NCI-H510A treated with DMSO at 0.1 percent for 48 hours (cell line): ENCODE results near the gene ZNF101.
"Not testable (repeated sequence)": the region's sequence is repeated elsewhere in the genome, so short reads cannot be mapped to it uniquely, and the experiment has no call there.

Source experiments
- DNase-seq: peaks from one replicate; lab custom pipeline; 2025; lab: John Stamatoyannopoulos, UW

ZNF101 gene

DNA sequence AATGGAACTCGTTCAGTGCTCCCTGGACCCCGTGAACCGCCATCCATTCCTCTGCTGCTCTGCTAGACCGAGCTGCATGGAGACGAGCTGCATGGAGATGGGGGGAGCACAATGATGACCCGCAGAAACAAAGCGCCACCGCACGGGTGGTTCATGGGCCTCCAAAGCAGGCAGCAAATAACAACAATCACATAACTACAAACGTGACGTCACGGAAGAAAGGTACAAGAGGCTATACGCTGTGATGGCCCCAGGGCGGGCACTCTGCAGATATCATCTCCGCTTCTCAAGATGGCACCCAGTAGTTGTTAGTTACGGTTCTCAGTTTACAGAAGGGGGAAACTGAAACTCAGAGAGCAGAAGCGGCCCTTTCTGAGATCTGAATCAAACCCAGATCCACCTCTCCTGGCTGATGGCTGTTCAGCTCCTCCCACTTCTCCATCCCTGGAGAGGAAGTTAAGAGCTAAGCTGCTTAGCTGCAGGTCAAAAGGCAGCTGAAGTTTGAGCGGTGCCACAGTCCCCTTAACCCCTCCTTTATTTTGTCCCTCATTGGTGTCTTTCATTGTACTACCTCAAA, 6.9 kb upstream of the ZNF101 start:
- no peak for DNase-seq

DNA sequence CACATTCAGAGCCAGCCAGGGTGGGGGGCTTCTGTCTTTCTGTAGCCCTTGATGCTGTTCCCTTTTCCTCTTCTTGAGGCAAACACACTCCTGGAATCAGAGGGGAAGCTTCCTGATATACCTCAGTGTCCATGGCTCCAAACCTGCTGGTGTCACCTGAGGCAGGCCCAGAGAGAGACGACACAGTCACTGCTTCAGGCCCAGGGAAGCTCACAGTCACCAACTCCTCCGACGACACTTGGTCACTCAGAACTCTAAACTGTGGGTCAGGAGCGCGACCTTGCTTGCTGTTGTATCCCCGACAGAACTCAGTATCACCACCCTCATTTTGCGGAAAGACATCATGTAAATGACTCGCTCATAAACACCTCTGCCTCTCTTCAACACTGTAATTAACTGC, 6.3 kb upstream of the ZNF101 start:
- DNase-seq: no peak

DNA sequence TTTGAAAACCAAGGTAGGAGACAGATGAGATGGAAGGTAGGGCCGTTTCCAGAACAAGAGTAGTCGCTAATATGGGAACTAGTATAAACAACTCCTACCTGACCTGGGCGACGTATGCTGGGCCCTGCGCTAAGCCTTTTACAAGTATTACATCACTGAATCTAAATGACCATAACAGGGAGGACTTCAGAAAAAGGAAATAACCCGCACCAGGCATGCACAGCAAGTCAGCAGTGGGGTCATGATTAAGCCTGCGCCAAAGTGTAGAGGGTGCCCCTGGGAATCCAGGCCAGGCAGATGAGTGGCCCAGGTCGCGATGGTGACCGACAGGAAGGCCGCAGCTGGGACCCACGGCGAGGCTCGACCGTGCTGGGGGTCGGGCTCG, 5.8 kb upstream of the ZNF101 start:
- DNase-seq: no peak

DNA sequence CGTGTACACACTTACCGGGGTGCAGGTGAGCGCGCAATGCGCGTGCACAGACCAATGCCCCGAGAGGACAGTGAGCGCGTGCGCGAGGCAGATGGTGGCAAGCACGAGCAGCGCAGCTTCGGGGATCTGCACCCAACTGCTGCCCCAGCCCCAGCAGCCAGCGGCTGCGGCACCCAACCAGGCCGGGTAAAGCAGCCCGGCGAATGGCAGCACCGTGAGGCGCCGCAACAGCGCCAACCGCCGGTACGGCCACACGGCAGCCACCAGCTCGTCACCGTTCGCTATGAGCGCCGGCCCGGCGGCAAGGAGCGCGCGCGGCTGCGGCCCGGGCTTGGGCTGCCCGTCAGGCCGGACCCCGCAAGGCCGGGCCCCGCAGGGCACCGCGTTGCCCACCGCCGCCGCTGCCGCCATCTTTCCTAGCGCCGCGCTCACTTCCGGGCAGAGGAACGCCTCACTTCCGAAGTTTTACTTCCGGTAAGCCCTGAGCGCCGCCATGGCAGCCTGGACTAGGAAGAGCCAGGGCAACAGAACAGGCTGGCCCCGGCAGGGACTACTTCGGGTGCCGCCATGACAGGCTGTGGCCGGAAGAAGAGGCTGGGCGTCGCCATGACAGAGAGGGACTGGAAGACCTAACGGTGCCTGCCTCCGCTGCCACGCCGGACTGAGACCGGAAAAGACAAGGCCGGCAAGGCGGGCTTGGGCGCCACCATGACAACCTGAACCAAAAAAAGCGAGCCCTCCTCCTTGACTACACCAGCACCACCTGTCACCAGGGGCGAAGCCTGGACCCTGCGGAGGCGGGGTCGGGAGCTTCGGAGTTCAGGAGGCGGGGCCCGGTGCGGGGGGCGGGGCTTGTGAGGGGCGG, 5.2 kb upstream of the ZNF101 start, which contains the start of gene ATP13A1:
ATP13A1 (minus strand) TSS at position 421 of the 865 bp plus-strand sequence; CDS start at position 411, 10 bp downstream.
- peak; percentile 94 for DNase-seq

DNA sequence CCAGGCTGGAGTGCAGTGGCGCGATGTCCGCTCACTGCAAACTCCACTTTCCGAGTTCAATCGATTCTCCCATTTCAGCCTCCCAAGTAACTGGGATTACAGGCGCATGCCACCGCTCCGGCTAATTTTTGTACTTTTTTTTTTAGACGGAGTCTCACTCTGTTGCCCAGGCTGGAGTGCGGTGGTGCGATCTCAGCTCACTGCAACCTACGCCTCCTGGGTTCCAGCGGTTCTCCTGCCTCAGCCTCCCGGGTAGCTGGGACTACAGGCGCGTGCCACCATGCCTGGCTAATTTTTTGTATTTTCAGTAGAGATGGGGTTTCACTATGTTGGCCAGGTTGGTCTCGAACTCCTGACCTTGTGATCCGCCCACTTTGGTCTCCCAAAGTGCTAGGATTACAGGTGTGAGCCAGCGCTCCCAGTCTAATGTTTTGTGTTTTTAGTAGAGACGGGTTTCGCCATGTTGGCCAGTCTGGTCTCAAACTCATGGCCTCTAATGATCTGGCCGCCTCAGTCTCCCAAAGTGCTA, 3.2 kb upstream of the ZNF101 start:
- DNase-seq: not testable (repeated sequence)

DNA sequence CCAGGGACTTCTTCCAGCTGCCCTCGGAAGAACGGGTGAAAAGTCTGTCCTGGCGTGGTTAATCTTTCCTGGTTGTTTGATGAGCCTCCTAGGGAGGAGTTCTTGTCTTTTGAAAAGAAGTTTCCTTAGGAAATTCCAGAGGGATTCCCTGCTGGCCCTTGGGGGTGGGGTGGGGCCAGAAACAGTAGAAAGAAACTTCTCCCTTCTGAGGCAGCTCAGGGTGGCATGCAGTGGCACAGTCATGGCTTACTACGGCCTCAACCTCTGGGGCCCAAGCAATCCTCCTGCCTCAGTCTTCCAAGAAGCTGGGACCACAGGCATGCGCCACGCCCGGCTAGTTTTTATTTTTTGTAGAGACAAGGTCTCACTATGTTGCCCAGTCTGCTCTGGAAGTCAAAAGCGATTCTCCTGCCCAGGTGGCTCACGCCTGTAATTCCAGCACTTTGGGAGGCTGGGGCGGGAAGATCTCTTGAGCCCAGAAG, 1.5 kb downstream of the ZNF101 start:
- no peak for DNase-seq

DNA sequence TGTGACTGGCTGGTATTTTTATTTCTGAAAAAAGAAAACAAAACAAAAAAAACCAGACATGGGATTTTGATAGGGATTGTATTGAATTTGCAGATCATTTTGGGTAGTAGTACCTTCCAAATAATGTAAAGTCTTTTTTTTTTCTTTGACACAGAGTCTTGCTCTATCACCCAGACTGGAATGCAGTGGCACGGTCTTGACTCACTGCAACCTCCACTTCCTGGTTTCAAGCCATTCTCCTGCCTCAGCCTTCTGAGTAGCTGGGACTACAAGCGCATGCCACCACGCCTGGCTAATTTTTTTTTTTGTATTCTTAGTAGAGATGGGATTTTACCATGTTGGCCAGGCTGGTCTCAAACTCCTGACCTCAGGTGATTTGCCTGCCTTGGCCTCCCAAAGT, 4.2 kb downstream of the ZNF101 start:
- no peak for DNase-seq

DNA sequence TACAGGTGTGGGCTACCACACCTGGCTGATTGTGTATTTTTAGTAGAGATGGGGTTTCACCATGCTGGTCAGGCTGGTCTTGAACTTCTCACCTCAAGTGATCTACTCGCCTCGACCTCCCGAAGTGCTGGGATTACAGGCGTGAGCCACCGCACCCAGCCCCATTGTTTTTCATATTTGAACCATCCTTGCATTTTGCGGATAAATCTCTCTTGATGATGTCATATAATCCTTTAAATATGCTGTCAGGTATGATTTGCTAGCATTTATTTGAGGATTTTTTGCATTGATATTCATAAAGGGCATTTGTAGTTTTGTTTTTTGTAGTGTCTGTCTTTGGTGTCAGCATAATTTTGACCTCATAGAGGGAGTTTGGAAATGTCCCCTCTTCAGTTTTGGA, 5.7 kb downstream of the ZNF101 start:
- no peak for DNase-seq

DNA sequence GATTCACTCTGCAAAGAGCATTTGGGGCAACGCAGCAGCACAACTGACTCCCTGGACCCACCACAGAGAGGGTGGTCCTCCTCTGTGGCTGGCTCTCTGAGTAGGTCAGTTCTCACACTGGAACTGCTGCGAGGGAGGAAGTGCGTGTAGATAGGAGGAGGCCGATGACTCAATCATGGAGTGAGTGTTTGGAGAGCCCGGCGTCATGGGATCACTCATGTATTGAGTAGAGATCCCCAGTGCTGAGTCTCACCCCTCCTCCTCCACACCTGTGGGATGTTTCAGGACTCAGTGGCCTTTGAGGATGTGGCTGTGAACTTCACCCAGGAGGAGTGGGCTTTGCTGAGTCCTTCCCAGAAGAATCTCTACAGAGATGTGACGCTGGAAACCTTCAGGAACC, 8.9 kb downstream of the ZNF101 start:
- DNase-seq: no peak

DNA sequence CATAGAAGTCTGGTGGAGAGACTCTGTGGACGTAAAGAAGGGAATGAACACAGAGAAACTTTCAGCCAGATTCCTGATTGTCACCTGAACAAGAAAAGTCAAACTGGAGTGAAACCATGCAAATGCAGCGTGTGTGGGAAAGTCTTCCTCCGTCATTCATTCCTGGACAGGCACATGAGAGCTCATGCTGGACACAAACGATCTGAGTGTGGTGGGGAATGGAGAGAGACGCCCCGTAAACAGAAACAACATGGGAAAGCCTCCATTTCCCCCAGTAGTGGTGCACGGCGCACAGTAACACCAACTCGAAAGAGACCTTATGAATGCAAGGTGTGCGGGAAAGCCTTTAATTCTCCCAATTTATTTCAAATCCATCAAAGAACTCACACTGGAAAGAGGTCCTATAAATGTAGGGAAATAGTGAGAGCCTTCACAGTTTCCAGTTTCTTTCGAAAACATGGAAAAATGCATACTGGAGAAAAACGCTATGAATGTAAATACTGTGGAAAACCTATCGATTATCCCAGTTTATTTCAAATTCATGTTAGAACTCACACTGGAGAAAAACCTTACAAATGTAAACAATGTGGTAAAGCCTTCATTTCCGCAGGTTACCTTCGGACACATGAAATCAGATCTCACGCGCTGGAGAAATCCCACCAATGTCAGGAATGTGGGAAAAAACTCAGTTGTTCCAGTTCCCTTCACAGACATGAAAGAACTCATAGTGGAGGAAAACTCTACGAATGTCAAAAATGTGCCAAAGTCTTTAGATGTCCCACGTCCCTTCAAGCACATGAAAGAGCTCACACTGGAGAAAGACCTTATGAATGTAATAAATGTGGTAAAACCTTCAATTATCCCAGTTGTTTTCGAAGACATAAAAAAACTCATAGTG, 10.8 kb downstream of the ZNF101 start:
- DNase-seq: no peak

DNA sequence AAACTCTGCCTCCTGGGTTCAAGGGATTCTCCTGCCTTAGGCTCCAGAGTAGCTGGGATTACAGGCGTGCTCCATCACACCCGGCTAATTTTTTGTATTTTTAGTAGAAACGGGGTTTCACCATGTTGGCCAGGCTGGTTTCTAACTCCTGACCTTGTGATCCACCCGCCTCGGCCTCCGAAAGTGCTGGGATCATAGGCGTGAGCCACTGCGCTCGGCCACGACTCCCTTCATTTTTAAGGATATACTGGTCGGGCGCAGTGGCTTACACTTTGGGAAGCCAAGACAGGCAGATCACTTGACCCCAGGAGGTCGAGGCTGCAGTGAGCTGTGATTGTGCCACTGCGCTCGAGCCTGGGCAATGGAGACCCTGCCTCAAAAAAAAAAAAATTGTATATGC, 17.5 kb downstream of the ZNF101 start:
- DNase-seq: not testable (repeated sequence)

DNA sequence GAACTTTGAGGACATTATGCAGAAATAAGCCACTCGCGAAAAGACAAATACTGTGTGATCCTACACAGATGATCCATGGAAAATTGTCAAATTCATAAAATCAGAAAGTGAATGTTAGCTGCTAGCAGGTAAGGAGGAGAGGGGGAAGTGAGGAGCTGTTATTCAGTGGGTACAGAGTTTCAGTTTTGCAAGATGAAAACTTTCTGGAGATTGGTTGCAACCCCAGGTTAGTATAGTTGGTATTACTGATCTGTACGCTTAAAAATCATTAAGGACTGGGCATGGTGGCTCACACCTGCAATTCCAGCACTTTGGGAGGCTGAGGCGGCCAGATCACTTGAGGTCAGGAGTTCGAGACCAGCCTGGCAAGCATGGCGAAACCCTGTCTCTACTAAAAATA, 17.9 kb downstream of the ZNF101 start:
- no peak for DNase-seq

DNA sequence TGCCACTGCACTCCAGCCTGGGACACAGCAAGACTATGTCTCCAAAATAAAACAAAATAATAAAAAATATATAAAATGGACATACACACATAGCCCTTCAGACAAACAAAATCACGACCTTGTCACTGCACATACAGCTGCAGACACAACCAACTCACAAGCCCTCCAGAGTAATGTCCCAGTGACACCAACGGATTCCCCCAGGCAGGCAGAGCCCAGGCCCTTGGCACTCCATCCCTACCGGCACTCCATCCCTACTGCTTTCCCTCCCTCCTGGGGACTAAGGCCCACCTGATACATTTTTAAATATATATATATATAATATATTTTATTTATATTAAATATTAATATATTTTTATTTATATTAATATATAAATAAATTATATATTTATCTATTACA, 18.5 kb downstream of the ZNF101 start:
- DNase-seq: no peak

DNA sequence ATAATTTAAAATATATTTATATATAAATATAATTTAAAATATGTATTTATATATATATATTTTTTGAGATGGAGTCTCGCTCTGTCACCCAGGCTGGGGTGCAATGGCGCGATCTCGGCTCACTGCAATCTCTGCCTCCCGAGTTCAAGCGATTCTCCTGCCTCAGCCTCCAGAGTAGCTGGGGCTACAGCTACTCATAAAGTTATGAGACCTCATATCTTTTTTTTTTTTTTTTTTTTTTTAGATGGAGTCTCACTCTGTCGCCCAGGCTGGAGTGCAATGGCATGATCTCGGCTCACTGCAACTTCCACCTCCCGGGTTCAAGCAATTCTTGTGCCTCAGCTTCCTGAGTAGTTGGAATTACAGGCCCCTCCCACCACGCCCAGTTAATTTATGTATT, 20.4 kb downstream of the ZNF101 start:
- not testable (repeated sequence) for DNase-seq

DNA sequence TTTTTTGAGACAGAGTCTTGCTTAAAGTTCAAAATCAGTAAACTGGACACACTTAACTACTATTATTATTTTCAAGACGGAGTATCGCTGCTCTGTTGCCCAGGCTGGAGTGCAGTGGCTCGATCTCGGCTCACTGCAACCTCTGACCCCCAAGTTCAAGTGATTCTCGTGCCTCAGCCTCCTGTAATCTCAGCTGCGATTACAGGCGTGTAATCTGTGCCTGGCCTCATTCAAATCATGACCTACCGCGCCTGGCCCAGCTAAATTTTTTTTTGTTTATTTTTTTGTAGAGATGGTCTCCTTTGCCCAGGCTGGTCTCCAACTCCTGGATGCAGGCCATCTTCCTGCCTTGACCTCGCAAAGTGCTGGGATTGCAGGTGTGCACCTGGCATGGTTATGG, 23.0 kb downstream of the ZNF101 start:
- DNase-seq: no peak

DNA sequence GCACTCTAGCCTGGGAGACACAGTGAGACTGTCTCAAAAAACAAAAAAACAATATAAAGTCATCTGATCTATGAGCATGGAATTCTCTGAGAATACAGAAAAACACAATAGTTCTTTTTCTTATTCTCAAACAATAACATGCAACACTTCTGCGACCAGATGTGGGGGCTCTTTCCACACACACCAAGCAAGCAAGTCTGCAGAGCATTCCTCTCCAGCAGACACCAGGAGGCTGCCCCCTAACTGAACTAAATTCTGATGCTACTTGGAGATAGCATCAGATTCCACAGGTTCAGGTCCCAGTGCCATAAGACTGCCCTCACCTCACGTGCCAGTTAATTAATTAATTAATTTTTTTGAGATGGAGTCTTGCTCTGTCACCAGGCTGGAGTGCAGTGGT, 27.7 kb downstream of the ZNF101 start:
- DNase-seq: no peak

DNA sequence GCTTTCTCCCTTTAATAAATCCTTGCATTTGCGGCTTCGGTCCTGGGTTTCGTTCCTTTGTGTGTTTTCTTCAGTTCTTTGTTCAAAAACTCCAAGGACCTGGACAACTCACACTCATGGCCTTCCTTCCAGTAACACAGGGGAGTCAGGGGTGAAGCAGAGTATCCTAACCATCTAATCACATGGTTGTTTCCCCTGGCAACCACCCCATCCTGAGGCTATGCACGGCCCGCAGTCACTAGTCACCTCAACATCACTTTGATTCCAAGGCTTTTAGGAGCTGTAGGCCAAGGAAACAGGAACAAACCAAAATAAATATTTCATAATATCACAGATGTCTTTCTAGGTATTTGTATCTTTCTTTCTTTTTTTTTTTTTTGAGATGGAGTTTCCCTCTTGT, 28.9 kb downstream of the ZNF101 start:
- no peak for DNase-seq

DNA sequence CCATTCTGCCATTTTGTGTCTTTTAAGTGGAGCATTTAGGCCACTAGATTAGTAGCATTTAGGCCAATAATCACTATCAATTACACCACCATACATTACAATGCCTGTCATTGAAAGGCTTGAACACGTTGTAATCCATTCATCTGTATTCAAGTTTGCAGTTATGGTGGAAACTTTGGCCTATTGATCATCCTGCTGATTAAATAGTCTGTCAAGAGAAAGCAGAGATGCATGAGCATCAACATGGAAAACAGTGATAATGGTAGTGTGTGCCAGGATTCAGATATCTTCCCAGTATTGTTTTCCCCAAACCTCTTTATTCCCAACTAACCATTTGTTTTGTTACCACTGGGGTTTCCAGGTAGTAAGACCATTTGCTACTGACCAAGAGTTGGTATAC, 31.9 kb downstream of the ZNF101 start:
- DNase-seq: not testable (repeated sequence)

DNA sequence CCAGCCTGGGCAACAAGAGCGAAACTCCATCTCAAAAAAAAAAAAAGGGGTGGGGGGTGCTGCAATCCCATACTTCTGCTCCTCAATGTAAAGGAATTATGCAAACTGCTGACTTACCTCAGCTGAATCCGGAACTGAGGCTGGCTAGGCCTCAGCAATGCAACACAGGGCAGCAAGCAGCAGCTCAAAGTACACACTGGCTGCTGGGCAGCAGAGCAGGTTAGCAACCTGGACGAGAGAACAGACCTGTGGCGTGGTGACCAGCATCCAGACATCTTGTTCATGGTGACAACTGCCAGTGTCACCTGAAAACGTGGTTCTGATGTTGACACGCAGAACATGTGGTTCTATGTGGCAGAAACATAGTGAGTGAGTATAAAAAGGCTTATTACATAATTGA, 36.2 kb downstream of the ZNF101 start:
- DNase-seq: no peak

DNA sequence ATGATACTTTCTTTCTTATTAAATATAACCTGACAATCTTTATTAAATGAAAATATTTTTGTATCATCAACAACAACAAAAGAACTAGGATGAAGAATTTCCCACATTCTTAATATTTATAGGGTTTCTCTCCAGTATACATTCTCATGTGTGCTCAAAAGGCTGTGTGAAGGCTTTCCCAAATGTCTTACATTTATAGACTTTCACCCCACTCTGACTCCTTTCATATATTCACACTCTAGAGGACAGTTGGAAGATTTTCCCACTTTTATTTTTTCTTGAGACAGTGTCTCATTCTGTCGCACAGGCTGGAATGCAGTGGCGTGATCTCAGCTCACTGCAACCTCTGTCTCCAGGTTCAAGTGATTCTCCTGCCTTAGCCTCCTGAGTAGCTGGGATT, 41.9 kb downstream of the ZNF101 start:
- DNase-seq: no peak

DNA sequence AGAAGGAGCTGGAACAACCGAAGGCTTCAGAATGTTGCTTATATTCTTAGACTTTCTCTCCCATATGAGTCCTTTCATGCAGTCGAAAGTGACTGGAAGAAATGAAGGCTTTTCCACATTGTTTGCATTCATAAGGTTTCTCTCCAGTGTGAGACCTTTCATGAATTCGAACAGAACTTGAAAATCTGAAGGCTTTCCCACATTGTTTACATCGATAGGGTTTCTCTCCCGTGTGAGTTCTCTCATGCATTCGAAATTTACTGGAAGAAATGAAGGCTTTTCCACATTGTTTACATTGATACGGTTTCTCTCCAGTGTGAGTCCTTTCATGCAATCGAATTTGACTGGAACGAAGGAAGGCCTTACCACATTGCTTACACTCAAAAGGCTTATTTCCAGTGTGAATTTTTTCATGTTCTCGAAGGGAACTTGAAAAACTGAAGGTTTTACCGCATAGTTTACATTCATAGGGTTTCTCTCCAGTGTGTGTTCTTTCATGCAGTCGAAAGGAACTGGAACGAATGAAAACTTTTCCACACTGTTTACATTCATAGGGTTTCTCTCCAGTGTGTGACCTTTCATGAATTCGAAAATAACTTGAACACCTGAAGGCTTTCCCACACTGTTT, 42.8 kb downstream of the ZNF101 start:
- DNase-seq: no peak
